ENCODE measurements around the gene PLCH1.
A peak's percentile ranks its signal among the peaks of the same experiment; 100 is the strongest.

PLCH1 gene

DNA sequence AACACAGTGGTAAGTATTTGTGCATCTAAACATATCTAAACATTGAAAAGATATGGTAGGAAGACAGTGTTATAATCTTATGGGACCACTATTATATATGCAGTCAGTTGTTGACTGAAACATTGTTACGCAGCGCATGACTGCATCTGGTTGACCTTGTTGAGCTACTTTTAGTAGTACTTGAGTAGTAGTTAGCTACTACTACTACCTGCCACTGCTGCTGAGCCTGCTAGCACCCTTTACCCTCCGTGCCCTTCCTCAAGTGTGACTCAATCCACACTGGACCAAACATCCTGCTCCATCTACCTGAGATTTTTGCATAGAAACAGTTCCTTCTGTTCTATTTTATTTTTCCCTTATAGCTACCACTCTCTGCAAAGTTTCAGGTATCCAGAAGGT, 327.8 kb downstream of the PLCH1 start:
- Histone ChIP-seq H2BK5ac (ENCODE audit: low read depth, low read length, poor library complexity, severe bottlenecking) (no peak overlapping the region), H3K27me3 (ENCODE audit: control insufficient read depth in 1 of 2, insufficient read depth in 1 of 2, low read length in 2 of 2) (no peaks in the 10 kb centered on the region), H3K79me1 (replicated peaks; ENCODE audit: low read length, poor library complexity, severe bottlenecking) (no peaks in the 10 kb centered on the region), H3K4ac (ENCODE audit: low read depth in 1 of 2, low read length in 2 of 2) (no peak overlapping the region), H3K4me1 (ENCODE audit: control insufficient read depth, insufficient read depth, low read depth, low read length) (no peaks in the 10 kb centered on the region), H3K4me3 (ENCODE audit: insufficient read depth in 1 of 2, low read depth in 1 of 2, low read length in 2 of 2) (no peak overlapping the region), H2BK120ac (ENCODE audit: low read depth, low read length) (no peak overlapping the region), H2AFZ (ENCODE audit: low read depth, low read length) (no peak overlapping the region), H3K14ac (ENCODE audit: low read length in 2 of 2) (no peak overlapping the region), H2BK12ac (ENCODE audit: low read length in 2 of 2) (no peak overlapping the region), H3K4me2 (ENCODE audit: low read length, poor library complexity, severe bottlenecking) (no peak overlapping the region), H3K9ac (ENCODE audit: low read length) (no peak overlapping the region), H3K36me3 (ENCODE audit: control insufficient read depth in 1 of 2, insufficient read depth in 2 of 2, low read depth in 1 of 2, low read length in 2 of 2) (no peaks in the 10 kb centered on the region), H3K23ac (ENCODE audit: low read length in 2 of 2) (no peak overlapping the region), H4K8ac (ENCODE audit: low read length) (no peak overlapping the region), H3K9me3 (ENCODE audit: control insufficient read depth, low read length) (no peaks in the 10 kb centered on the region), H2AK5ac (ENCODE audit: low read length, severe bottlenecking) (no peak overlapping the region), H2BK15ac (ENCODE audit: low read depth, poor library complexity, severe bottlenecking) (no peak overlapping the region), H3K27ac (ENCODE audit: low read length, poor library complexity, severe bottlenecking) (no peak overlapping the region), H4K91ac (ENCODE audit: low read length) (no peak overlapping the region), H3K18ac (ENCODE audit: low read depth in 1 of 2, low read length in 2 of 2) (no peak overlapping the region)
- 85% methylated on average over 3 of the region's 3 CpGs for WGBS
- DNase-seq: no peak

DNA sequence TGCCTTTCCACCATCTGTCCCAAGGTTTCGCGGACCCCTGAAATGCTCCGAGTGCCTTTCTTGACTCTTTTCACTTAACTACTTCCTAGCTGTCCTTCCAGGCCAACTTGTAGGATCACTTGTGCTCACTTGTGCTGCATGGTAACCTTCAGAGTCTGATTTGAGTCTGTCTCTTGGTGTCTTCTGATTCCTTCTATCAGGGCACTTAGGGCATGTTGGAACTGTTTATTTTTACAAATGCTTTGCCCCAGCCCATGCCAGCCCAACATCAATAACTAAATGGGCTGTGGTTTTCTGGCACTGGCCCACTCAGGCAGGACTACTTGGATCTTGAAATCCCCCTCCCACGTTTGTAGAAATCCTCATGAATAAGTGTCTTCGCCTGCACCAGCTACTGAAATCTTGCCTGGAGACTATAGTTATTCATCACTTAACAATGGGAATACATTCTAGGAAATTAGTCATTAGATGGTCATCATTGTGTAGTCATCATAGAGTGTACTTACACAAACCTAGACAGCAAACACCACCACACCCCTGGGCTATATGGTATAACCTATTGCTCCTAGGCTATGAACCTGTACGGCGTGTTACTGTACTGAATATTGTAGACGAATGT, 328.3 kb downstream of the PLCH1 start:
- Histone ChIP-seq H3K36me3 (ENCODE audit: control insufficient read depth in 1 of 2, insufficient read depth in 2 of 2, low read depth in 1 of 2, low read length in 2 of 2) (no peaks in the 10 kb centered on the region), H2AK5ac (ENCODE audit: low read length, severe bottlenecking) (no peak overlapping the region), H2BK15ac (ENCODE audit: low read depth, poor library complexity, severe bottlenecking) (no peak overlapping the region), H2BK5ac (ENCODE audit: low read depth, low read length, poor library complexity, severe bottlenecking) (no peak overlapping the region), H3K23ac (ENCODE audit: low read length in 2 of 2) (no peak overlapping the region), H2BK12ac (ENCODE audit: low read length in 2 of 2) (no peak overlapping the region), H3K4me3 (ENCODE audit: insufficient read depth in 1 of 2, low read depth in 1 of 2, low read length in 2 of 2) (no peak overlapping the region), H2AFZ (ENCODE audit: low read depth, low read length) (no peak overlapping the region), H3K9me3 (ENCODE audit: control insufficient read depth, low read length) (no peaks in the 10 kb centered on the region), H3K27me3 (ENCODE audit: control insufficient read depth in 1 of 2, insufficient read depth in 1 of 2, low read length in 2 of 2) (no peaks in the 10 kb centered on the region), H4K8ac (ENCODE audit: low read length) (no peak overlapping the region), H3K79me1 (replicated peaks; ENCODE audit: low read length, poor library complexity, severe bottlenecking) (no peaks in the 10 kb centered on the region), H3K4ac (ENCODE audit: low read depth in 1 of 2, low read length in 2 of 2) (no peak overlapping the region), H3K27ac (ENCODE audit: low read length, poor library complexity, severe bottlenecking) (no peak overlapping the region), H3K18ac (ENCODE audit: low read depth in 1 of 2, low read length in 2 of 2) (no peak overlapping the region), H3K14ac (ENCODE audit: low read length in 2 of 2) (no peak overlapping the region), H3K4me1 (ENCODE audit: control insufficient read depth, insufficient read depth, low read depth, low read length) (no peaks in the 10 kb centered on the region), H3K4me2 (ENCODE audit: low read length, poor library complexity, severe bottlenecking) (no peak overlapping the region), H4K91ac (ENCODE audit: low read length) (no peak overlapping the region), H3K9ac (ENCODE audit: low read length) (no peak overlapping the region), H2BK120ac (ENCODE audit: low read depth, low read length) (no peak overlapping the region)
- 78% methylated on average over 7 of the region's 8 CpGs for WGBS
- DNase-seq: peak; percentile 40

DNA sequence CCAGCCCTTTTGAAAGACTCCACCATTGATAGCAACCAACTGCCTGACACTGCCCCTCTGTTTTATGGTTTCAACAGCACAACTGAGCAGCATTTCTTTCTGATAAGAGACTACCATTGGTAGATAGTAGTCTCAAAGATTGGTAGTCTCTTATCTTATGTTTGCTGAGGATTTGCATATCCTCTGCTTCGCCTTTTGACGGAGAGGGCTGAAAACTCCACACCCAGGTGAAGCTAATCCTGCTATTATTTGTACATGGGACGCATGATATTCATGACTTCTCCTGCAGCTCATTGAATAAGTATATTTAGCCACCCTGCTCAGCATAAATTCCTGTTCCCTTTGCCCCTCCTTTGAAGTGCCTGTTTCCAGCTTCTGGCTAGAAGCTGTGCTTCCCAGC, 332.0 kb downstream of the PLCH1 start:
- 71% methylated on average over 3 of the region's 3 CpGs for WGBS
- H2BK15ac ChIP-seq (ENCODE audit: low read depth, poor library complexity, severe bottlenecking): no peak overlapping the region
- H2AK5ac ChIP-seq (ENCODE audit: low read length, severe bottlenecking): no peak overlapping the region
- H3K27me3 ChIP-seq (ENCODE audit: control insufficient read depth in 1 of 2, insufficient read depth in 1 of 2, low read length in 2 of 2): no peaks in the 10 kb centered on the region
- no peak overlapping the region for H3K27ac ChIP-seq (ENCODE audit: low read length, poor library complexity, severe bottlenecking)
- no peak overlapping the region for H3K4me2 ChIP-seq (ENCODE audit: low read length, poor library complexity, severe bottlenecking)
- no peaks in the 10 kb centered on the region for H3K4me1 ChIP-seq (ENCODE audit: control insufficient read depth, insufficient read depth, low read depth, low read length)
- H4K91ac ChIP-seq (ENCODE audit: low read length): no peak overlapping the region
- H2AFZ ChIP-seq (ENCODE audit: low read depth, low read length): no peak overlapping the region
- H3K14ac ChIP-seq (ENCODE audit: low read length in 2 of 2): no peak overlapping the region
- no peak overlapping the region for H3K18ac ChIP-seq (ENCODE audit: low read depth in 1 of 2, low read length in 2 of 2)
- H3K79me1 ChIP-seq (replicated peaks; ENCODE audit: low read length, poor library complexity, severe bottlenecking): no peaks in the 10 kb centered on the region
- H3K9ac ChIP-seq (ENCODE audit: low read length): no peak overlapping the region
- no peak overlapping the region for H3K4ac ChIP-seq (ENCODE audit: low read depth in 1 of 2, low read length in 2 of 2)
- H2BK12ac ChIP-seq (ENCODE audit: low read length in 2 of 2): no peak overlapping the region
- no peaks in the 10 kb centered on the region for H3K36me3 ChIP-seq (ENCODE audit: control insufficient read depth in 1 of 2, insufficient read depth in 2 of 2, low read depth in 1 of 2, low read length in 2 of 2)
- no peak overlapping the region for H2BK120ac ChIP-seq (ENCODE audit: low read depth, low read length)
- DNase-seq: no peak
- no peak overlapping the region for H2BK5ac ChIP-seq (ENCODE audit: low read depth, low read length, poor library complexity, severe bottlenecking)
- H4K8ac ChIP-seq (ENCODE audit: low read length): no peak overlapping the region
- no peak overlapping the region for H3K4me3 ChIP-seq (ENCODE audit: insufficient read depth in 1 of 2, low read depth in 1 of 2, low read length in 2 of 2)
- H3K9me3 ChIP-seq (ENCODE audit: control insufficient read depth, low read length): no peaks in the 10 kb centered on the region
- H3K23ac ChIP-seq (ENCODE audit: low read length in 2 of 2): no peak overlapping the region

DNA sequence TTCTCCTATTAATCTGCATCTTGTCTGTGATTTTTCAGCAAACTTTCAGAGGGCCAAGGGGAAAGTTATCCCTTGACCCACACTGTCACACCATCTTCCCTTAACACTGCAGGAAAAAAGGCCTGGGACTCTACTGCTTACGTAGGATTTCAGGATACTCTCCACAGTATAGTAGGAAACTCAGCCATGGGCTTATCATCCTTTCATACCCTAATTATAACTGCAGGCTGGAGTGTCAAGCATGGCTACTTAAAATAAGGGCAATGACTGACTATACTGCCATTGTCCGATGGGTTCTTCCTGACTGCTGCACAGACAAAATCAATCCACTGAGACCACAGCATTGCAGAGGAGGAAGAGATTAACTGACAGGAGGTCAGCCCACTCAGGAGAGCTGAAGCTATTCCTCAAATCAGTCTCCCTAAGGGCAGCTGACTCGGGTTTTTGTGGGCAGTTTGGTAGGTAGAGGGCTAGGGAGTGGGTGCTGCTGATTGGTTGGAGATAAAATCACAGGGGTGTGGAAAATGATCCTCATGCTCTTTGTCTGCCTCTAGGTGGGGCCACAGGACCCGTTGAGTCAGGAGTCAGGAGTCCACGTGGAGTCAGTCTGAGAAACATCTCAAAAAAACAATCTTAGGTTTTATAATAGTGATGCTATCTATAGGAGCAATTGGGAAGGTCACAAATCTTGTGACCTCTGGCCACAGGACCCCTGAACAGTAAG, 333.2 kb downstream of the PLCH1 start:
- no peak overlapping the region for H3K18ac ChIP-seq (ENCODE audit: low read depth in 1 of 2, low read length in 2 of 2)
- H3K79me1 ChIP-seq (replicated peaks; ENCODE audit: low read length, poor library complexity, severe bottlenecking): no peaks in the 10 kb centered on the region
- H2BK12ac ChIP-seq (ENCODE audit: low read length in 2 of 2): no peak overlapping the region
- WGBS: 94% methylated on average over 3 of the region's 5 CpGs
- H3K4me2 ChIP-seq (ENCODE audit: low read length, poor library complexity, severe bottlenecking): no peak overlapping the region
- no peak overlapping the region for H3K9ac ChIP-seq (ENCODE audit: low read length)
- no peaks in the 10 kb centered on the region for H3K9me3 ChIP-seq (ENCODE audit: control insufficient read depth, low read length)
- no peak overlapping the region for H2BK5ac ChIP-seq (ENCODE audit: low read depth, low read length, poor library complexity, severe bottlenecking)
- H3K4ac ChIP-seq (ENCODE audit: low read depth in 1 of 2, low read length in 2 of 2): no peak overlapping the region
- no peak overlapping the region for H2BK120ac ChIP-seq (ENCODE audit: low read depth, low read length)
- no peak overlapping the region for H4K91ac ChIP-seq (ENCODE audit: low read length)
- H3K4me1 ChIP-seq (ENCODE audit: control insufficient read depth, insufficient read depth, low read depth, low read length): no peaks in the 10 kb centered on the region
- no peaks in the 10 kb centered on the region for H3K27me3 ChIP-seq (ENCODE audit: control insufficient read depth in 1 of 2, insufficient read depth in 1 of 2, low read length in 2 of 2)
- H2BK15ac ChIP-seq (ENCODE audit: low read depth, poor library complexity, severe bottlenecking): no peak overlapping the region
- H2AFZ ChIP-seq (ENCODE audit: low read depth, low read length): no peak overlapping the region
- no peak overlapping the region for H3K4me3 ChIP-seq (ENCODE audit: insufficient read depth in 1 of 2, low read depth in 1 of 2, low read length in 2 of 2)
- H4K8ac ChIP-seq (ENCODE audit: low read length): no peak overlapping the region
- H3K14ac ChIP-seq (ENCODE audit: low read length in 2 of 2): no peak overlapping the region
- no peak overlapping the region for H3K23ac ChIP-seq (ENCODE audit: low read length in 2 of 2)
- H2AK5ac ChIP-seq (ENCODE audit: low read length, severe bottlenecking): no peak overlapping the region
- no peak overlapping the region for H3K27ac ChIP-seq (ENCODE audit: low read length, poor library complexity, severe bottlenecking)
- H3K36me3 ChIP-seq (ENCODE audit: control insufficient read depth in 1 of 2, insufficient read depth in 2 of 2, low read depth in 1 of 2, low read length in 2 of 2): no peaks in the 10 kb centered on the region
- no peak for DNase-seq
